ENCODE data around the gene BARD1.
"Not testable (repeated sequence)": the region's sequence is repeated elsewhere in the genome, so short reads cannot be mapped to it uniquely, and the experiment has no call there.

BARD1 gene

DNA sequence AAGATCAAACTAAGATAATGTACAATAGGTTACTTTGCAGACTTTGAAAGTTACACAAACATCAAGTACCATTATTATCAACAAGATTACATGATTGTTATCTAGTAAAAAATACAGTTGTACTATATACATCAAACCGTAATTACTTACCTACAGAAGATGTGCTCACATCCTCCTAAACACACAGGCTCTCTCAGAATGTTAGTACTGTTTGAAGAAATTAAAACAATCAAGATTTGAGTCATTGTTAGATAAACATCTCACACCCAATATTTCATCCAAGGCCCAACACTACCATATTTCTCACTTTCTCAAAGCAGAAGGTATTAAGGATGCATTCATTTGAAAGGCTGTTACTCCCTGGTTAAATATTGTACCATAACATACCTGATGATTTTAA, 12.6 kb downstream of the BARD1 start:
- H3K4me1 ChIP-seq, result peaks cover 0 to 27% (median 7%) of the 10 kb centered on the region in 4 donors
- TF ChIP-seq, protein P1, sequence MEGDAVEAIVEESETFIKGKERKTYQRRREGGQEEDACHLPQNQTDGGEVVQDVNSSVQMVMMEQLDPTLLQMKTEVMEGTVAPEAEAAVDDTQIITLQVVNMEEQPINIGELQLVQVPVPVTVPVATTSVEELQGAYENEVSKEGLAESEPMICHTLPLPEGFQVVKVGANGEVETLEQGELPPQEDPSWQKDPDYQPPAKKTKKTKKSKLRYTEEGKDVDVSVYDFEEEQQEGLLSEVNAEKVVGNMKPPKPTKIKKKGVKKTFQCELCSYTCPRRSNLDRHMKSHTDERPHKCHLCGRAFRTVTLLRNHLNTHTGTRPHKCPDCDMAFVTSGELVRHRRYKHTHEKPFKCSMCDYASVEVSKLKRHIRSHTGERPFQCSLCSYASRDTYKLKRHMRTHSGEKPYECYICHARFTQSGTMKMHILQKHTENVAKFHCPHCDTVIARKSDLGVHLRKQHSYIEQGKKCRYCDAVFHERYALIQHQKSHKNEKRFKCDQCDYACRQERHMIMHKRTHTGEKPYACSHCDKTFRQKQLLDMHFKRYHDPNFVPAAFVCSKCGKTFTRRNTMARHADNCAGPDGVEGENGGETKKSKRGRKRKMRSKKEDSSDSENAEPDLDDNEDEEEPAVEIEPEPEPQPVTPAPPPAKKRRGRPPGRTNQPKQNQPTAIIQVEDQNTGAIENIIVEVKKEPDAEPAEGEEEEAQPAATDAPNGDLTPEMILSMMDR (IDR thresholded peaks at IDR 0.05), result no peak
- no peaks in the 10 kb centered on the region for H3K27me3 ChIP-seq
- H3K9me3 ChIP-seq, result no peaks in the 10 kb centered on the region
- peaks cover 0 to 11% (median 2%) of the 10 kb centered on the region in 3 donors for H3K36me3 ChIP-seq
- no peak overlapping the region for H3K4me3 ChIP-seq
- DNase-seq, result no peak
- no peak overlapping the region for H3K27ac ChIP-seq
- intact Hi-C loops (cut with DNase I; ENCODE audit: low total_unique reads), result no loop called here

DNA sequence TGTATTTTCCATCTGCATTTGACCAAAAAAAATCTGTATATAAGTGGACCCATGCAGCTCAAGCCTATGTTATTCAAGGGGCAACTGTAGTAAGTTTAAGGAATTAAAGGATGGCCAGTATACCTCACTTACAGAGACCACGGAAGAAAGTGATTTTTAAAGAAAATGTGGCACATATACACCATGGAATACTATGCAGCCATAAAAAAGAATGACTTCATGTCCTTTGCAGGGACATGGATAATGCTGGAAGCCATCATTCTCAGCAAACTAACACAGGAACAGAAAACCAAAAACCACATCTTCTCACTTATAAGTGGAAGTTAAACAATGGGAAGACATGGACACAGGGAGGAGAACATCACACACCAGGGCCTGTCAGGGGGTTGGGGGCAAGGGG, 26.3 kb downstream of the BARD1 start:
- H3K4me1 ChIP-seq; H3K27ac ChIP-seq; intact Hi-C loops (cut with DNase I; ENCODE audit: low total_unique reads); DNase-seq; H3K9me3 ChIP-seq; H3K27me3 ChIP-seq; H3K4me3 ChIP-seq: not testable (repeated sequence)
- H3K36me3 ChIP-seq, result peaks cover 29 to 48% (median 45%) of the 10 kb centered on the region in 3 donors

DNA sequence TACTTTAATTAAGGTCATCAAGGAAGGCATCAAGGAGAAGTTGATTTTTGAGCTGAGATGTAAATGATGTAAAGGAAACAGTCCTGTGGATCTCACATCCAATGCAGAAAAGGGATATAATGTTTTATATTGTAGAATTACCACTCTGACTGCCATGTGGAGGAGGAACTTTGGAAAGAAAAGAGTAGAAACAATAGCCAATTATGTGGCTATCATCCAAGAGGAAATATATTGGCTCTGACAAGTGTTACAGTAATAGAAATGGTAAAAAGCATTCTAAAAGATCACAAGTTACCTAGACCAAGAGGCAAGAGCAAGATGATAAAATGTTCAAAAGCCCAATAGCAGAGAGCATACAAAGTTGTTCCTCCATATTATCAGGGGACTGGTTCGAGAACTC, 26.8 kb downstream of the BARD1 start:
- Histone ChIP-seq H3K36me3 (peaks cover 29 to 48% (median 45%) of the 10 kb centered on the region in 3 donors), H3K9me3 (no peaks in the 10 kb centered on the region)
- intact Hi-C loops (cut with DNase I; ENCODE audit: low total_unique reads), result no loop called here

DNA sequence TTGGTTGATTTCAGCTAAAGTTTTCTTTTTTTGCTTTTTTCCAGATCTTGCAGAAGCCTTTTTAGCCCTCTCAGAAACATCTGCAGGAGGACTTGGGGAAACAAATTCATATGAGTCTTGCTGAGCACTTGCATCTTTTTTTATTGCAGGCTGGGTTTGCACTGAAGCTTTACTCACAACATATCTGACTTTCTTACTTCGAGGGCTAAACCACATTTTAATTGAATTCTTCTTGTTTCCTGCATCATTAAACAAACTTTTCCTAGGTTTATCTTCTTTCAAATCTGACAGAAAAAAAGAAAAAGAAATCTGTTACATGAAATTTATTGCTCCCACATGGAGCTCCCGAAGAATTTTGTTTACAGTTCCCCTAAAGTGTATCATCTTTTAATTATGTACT, 28.3 kb downstream of the BARD1 start:
- Histone ChIP-seq H3K9me3 (no peaks in the 10 kb centered on the region), H3K36me3 (peaks cover 29 to 58% (median 45%) of the 10 kb centered on the region in 3 donors), H3K4me1 (no peaks in the 10 kb centered on the region), H3K4me3 (no peak overlapping the region), H3K27ac (no peak overlapping the region), H3K27me3 (no peaks in the 10 kb centered on the region)
- intact Hi-C loops (cut with DNase I; ENCODE audit: low total_unique reads), result no loop called here
- no peak for DNase-seq
- TF ChIP-seq, protein P1 (IDR thresholded peaks at IDR 0.05), result no peak

More for the DNA sequence above, 26.8 kb downstream of the BARD1 start:
- H3K27me3 ChIP-seq, result no peaks in the 10 kb centered on the region
- no peak for DNase-seq
- H3K27ac ChIP-seq, result no peak overlapping the region
- no peak overlapping the region for H3K4me3 ChIP-seq
- no peaks in the 10 kb centered on the region for H3K4me1 ChIP-seq
- TF ChIP-seq, protein P1 (IDR thresholded peaks at IDR 0.05), result no peak

DNA sequence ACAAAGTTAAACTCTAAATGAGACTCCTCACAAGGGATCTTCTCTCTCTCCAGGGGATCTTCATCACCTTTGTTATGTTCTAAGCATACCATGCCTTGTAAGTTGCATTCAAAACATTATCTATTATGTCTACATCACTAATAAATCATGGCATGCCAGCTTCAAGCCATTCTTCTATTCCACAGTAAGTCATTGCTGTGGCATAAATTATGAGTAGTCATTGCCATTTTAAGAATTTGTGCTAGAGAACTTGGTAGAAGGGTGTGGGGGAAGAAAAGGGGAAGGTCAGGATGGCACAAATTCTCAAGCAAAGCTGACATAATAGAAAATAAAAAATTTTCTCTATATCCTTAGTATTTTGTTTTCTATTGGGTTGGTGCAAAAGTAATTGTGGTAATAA, 33.5 kb downstream of the BARD1 start:
- DNase-seq, result no peak
- intact Hi-C loops (cut with DNase I; ENCODE audit: low total_unique reads), result no loop called here
- Histone ChIP-seq H3K36me3 (peaks cover 23 to 50% (median 31%) of the 10 kb centered on the region in 3 donors), H3K27me3 (no peaks in the 10 kb centered on the region), H3K9me3 (no peaks in the 10 kb centered on the region), H3K4me1 (no peaks in the 10 kb centered on the region), H3K4me3 (no peak overlapping the region), H3K27ac (no peak overlapping the region)
- TF ChIP-seq, protein P1 (IDR thresholded peaks at IDR 0.05), result no peak

DNA sequence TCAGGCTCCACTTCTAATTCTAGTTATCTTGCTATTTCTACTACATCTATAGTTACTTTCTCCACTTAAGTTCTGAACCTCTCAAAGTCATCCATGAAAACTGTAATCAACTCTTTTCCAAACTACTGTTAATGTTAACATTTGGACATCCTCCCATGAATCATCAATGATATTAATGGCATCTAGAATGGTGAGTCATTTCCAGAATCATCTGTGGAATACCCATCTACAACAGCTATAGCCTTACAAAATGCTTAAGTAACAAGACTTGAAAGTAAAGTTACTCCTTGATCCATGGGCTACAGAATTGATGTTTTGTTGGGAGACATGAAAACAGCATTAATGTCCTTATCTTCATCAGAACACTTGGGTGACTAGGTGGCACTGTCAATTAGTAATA, 35.4 kb downstream of the BARD1 start:
- Histone ChIP-seq H3K36me3 (peaks cover 7 to 32% (median 14%) of the 10 kb centered on the region in 3 donors), H3K4me1 (no peaks in the 10 kb centered on the region), H3K27ac (no peak overlapping the region), H3K27me3 (no peaks in the 10 kb centered on the region), H3K4me3 (no peak overlapping the region), H3K9me3 (no peaks in the 10 kb centered on the region)
- no peak for DNase-seq
- TF ChIP-seq, protein P1 (IDR thresholded peaks at IDR 0.05), result no peak
- intact Hi-C loops (cut with DNase I; ENCODE audit: low total_unique reads), result no loop called here
